Ecto neural progenitor cell (in vitro differentiated cells): Measurements from ENCODE around the gene PCDHGA1.
"Not testable (repeated sequence)": the region's sequence is repeated elsewhere in the genome, so short reads cannot be mapped to it uniquely, and the experiment has no call there.

Experiments used
- DNase-seq: peaks from one replicate; pipeline ENCODE4 v3.0.0-alpha.2; 2018; ENCODE audit warnings: low spot score

The PCDHGA1 gene

GRCh38 chr5:141349917-141350619, 19.8 kb downstream of the PCDHGA1 start, which contains the start of gene PCDHGB1:
TSS of gene PCDHGB1 (plus strand) at chr5:141350099. CDS start at chr5:141350261, 162 bp downstream.
- peak; percentile 59 for DNase-seq

GRCh38 chr5:141351591-141351990, 21.3 kb downstream of the PCDHGA1 start:
- no peak for DNase-seq

GRCh38 chr5:141354900-141355469, 24.7 kb downstream of the PCDHGA1 start, which contains the start of gene PCDHGA4:
TSS of gene PCDHGA4 (plus strand) at chr5:141355021. CDS start at chr5:141355108, 87 bp downstream.
- no peak for DNase-seq

- DNase-seq, result no peak
These were observed 25.3 kb downstream of the PCDHGA1 start for GRCh38 chr5:141355641-141356040.

- DNase-seq, result no peak
These were observed 25.8 kb downstream of the PCDHGA1 start for GRCh38 chr5:141356133-141356532.

GRCh38 chr5:141356950-141357349, 26.6 kb downstream of the PCDHGA1 start:
- DNase-seq, result no peak

GRCh38 chr5:141359790-141360426, 29.6 kb downstream of the PCDHGA1 start, which contains the start of gene PCDHGB2:
TSS of gene PCDHGB2 (plus strand) at chr5:141359994. CDS start at chr5:141360136, 142 bp downstream.
- no peak for DNase-seq

GRCh38 chr5:141360685-141361084, 30.4 kb downstream of the PCDHGA1 start:
- no peak for DNase-seq

- no peak for DNase-seq
These were observed 32.4 kb downstream of the PCDHGA1 start for GRCh38 chr5:141362719-141363118.

- no peak for DNase-seq
These were observed 33.8 kb downstream of the PCDHGA1 start, which contains the start of gene PCDHGA5 for GRCh38 chr5:141363952-141364660. TSS of gene PCDHGA5 (plus strand) at chr5:141364162. CDS start at chr5:141364331, 169 bp downstream.

- DNase-seq, result no peak
These were observed 35.9 kb downstream of the PCDHGA1 start for GRCh38 chr5:141366016-141366896.

GRCh38 chr5:141369994-141370848, 39.9 kb downstream of the PCDHGA1 start, which contains the start of gene PCDHGB3:
TSS of gene PCDHGB3 (plus strand) at chr5:141370242. CDS start at chr5:141370395, 153 bp downstream.
- DNase-seq, result no peak

- no peak for DNase-seq
These were observed 41.5 kb downstream of the PCDHGA1 start for GRCh38 chr5:141371572-141372475.

GRCh38 chr5:141373673-141374317, 43.5 kb downstream of the PCDHGA1 start, which contains the start of gene PCDHGA6:
TSS of gene PCDHGA6 (plus strand) at chr5:141373891. CDS start at chr5:141374084, 193 bp downstream.
- DNase-seq, result no peak

- no peak for DNase-seq
These were observed 44.3 kb downstream of the PCDHGA1 start for GRCh38 chr5:141374627-141375026.

GRCh38 chr5:141375444-141376155, 45.3 kb downstream of the PCDHGA1 start:
- not testable (repeated sequence) for DNase-seq

- DNase-seq, result no peak
These were observed 52.4 kb downstream of the PCDHGA1 start, which contains the start of gene PCDHGA7 for GRCh38 chr5:141382469-141383294. TSS of gene PCDHGA7 (plus strand) at chr5:141382742. CDS start at chr5:141382900, 158 bp downstream.
